Activated naive CD4-positive, alpha-beta T cell (primary cell): ENCODE results near the gene B9D2.
"Not testable (repeated sequence)": the region's sequence is repeated elsewhere in the genome, so short reads cannot be mapped to it uniquely, and the experiment has no call there.

Source experiments
- DNase-seq, 4 experiments: peaks; one replicate each; lab custom pipeline; 2025; lab: John Stamatoyannopoulos, UW

Gene B9D2, protein sequence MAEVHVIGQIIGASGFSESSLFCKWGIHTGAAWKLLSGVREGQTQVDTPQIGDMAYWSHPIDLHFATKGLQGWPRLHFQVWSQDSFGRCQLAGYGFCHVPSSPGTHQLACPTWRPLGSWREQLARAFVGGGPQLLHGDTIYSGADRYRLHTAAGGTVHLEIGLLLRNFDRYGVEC

DNA sequence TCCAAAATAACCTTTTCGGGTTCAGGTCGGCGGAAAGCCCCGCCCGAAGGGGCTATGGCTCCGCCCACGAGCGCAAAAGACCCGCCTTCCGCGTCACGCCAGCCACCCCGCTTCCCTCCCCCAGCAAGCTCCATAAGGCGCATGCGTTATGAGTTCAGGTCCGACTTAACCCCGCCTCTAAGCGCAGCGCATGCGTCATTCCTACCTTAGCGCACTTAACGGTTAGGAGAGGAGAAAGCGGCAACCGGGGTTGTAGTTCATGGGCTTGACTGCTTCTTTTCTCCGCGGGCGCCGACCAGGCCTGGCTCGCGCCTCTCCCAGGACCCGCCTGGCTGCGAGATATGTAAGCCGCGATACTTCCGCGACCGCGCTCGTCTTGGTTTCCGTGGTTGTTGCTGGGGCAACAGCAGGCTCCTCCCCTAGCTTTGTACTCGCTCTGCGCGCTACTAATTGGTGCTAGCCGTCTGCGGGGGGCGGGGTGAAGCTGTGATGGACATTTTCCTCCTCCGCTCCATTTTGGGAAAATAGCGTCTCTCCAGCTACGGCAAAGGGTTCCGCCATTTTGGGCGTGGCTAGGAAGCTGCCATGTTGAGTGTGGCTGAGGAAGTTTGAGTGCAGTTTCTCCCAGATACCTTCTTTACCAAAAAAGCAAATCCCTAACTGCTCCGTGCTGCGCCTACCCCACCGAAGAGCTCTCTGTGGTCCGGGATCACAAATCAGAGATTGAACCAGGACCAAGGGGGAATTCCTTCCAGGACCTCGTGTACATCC, at the start of gene B9D2:
Gene B9D2, minus strand, starts transcription at position 397 of the 771 bp plus-strand sequence. CDS start 630 bp downstream, outside the sequence.
- peak; percentile 93 to 98 (median 97) for DNase-seq

DNA sequence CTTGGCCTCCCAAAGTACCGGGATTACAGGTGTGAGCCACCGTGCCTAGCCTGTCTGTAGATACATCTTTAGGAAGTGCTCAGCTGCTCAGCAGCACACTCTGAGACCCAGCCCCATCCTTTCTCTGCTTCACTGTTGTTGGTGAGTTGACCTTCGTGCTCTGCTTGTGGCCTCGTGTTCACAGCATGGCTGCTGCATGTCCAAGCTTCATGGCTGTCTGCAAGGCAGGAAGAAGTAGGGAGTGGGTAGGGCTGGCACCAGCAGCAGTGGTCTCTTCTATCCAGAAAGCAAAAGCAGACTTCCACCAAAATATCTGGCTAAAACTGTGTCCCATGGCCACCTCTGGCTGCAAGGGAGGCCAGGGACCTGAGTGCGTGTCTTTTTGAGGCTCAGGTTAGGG, 49.0 kb upstream of the B9D2 start:
- no peak for DNase-seq

DNA sequence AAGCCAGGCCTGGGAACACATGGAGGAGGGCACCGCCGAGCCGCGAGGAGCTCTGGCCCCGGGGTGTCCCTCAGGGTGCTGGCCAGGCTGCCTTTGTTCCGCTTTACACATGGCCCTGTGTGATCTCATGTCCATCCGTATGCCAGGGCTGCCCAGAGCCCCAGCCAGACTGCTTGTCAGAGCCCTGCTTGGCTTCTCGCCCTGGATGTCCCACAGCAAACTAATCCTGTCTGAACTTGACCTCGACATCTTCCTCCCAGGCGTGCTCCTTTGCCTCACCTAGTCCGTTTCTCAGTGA, 48.0 kb upstream of the B9D2 start:
- DNase-seq = no peak

DNA sequence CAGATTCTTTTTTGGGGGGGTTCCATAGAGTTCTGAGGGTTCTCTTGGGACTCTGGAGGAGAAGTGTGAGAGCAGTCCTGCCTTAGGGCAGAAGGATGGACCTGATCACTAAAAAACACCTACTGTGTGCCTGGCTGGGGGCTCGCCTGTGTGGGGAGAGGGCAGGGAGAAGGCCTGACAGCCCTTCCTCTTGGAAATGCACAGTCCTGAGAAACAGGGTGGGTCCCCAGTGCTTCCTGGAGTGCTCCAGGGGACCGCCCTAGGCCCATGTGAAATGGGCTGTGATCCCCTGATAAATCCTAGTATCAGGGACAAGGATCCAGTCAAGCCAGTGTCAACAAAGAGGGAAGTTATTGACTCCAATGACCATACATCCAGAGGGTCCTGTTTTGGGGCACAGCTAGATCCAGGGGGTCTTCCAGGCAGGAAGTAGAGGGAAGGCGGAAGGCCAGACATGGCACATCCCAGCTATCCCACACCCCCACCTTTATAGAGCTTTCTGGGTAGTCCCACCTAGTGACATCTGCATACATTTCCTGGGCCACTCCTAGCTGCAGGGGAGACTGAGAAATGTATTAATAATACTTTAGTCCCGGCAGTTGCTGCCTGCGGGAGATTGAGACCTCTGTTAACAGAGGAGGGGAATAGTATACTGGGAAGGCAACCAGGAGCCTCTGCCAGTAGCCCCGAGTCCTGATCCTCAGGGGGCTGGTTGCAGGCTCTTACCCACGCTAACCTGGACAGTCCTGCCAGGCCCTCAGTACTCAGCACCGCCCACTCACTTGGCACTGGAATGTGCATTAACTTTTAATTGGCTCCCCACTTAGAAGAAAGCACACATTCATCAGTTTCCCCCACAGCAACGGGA, 47.4 kb upstream of the B9D2 start:
- no peak for DNase-seq

DNA sequence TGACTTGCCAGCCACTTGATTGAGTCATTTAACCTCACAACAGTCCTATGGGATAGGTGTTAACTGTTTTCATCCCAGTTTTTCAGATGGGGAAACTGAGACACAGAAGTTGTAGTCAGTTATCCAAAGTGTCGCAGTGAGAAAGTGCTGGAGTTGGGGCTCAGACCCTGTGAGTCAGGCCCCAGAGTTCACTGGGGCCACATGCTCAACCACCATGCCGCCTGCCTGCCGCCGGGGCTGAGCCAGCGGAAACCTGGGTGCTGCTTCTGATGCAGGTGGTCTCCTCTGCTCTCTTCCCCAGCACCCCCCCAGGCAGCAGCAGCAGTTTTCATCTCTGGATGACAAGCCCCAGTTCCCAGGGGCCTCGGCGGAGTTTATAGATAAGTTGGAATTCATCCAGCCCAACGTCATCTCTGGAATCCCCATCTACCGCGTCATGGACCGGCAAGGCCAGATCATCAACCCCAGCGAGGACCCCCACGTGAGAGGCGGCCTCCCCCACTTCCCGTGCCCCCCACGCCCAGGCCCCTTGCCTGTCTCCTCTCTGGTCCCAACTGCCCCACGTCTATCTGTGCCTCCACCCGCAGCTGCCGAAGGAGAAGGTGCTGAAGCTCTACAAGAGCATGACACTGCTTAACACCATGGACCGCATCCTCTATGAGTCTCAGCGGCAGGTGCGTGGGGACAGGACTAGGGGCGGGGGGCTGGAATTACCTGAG, 46.5 kb upstream of the B9D2 start:
- DNase-seq = no peak

DNA sequence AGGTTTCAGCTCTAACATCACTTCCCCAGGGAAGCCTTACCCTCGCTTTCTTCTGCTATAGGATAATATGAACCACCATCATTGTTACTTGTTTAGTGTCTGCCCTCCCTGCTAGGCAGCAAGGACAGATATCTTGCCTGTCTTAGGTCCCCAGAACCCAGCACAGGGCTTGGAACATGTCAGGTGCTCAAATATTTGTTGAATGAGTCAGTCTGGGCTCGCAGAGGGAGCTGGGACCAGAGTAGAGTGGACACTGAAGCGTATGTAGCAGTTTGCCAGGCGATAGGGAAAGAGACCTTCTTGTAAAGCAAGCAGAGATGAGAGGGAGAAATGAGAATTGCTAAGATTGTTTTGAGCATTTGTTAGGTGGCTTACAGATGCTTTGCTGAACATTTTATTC, 45.3 kb upstream of the B9D2 start:
- no peak for DNase-seq

DNA sequence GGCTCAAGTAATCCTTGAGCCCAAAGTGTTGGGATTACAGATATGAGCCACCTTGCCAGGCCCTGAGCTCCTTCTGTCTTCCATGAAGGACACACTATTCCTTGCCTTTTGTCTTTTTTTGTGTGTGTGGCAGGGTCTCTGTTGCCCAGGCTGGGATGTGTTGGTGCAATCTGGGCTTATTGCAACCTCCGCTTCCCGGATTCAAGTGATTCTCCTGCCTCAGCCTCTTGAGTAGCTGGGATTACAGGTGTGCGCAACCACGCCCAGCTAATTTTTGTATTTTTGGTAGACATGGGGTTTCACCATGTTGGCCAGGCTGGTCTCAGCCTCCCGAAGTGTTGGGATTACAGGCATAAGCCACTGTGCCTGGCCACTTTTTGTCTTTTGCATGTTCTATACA, 44.9 kb upstream of the B9D2 start:
- not testable (repeated sequence) for DNase-seq

DNA sequence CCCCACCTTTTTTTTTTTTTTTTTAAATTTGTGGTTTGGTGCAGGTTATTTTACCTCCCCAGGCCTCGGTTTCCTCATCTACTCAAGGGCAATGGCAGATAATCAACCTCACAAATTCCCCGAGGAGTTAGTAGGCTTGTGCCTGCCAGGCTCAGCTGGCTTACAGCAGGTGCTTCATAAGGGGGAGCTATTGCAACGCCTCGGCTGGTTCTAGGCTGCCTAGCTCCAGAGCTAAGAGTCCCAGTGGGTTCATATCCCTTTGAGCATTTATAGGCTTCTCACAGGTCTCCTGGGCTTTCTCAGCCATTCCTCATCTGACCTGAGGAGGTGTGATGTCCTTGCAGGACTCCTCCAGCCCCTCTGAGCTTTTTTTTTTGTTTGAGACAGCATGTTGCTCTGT, 44.3 kb upstream of the B9D2 start:
- no peak for DNase-seq

DNA sequence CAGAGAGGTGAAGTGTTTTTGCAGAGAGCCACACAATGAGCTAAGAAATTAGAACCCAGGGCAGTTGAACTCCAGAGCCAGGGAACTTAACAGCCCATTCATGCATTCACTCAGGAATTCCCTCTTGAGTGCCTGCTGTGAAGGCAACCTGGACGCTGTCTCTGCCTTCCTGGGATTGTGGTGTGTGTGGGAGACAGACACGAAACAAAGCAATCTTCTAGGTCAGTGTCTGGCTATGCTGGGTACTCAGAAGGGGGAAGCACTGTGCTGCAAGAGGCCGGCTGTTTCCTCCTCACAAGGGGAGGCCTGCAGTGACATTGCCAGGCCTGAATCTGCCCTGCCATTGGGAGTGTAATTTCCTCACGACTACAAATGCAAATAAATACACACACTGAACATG, 43.3 kb upstream of the B9D2 start:
- DNase-seq = no peak

DNA sequence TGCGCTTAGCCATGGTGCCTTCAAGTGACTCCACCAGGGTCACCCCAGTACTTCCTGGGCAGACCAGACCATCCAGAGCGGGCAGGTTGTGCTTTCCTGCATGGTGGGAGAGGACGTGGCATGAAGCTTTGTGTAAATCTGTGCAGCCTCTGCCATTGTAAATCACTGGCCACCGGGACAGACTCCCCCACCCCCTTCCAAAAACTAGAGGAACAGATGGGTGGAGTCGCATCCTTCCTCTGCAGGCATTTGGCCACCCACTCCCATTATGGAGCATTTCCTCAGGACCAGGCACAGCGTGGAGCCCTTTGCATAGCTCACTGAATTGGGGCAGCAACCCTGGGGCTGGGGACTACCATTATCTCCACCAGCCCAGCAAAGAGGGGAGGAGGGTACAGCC, 41.8 kb upstream of the B9D2 start:
- DNase-seq = no peak

DNA sequence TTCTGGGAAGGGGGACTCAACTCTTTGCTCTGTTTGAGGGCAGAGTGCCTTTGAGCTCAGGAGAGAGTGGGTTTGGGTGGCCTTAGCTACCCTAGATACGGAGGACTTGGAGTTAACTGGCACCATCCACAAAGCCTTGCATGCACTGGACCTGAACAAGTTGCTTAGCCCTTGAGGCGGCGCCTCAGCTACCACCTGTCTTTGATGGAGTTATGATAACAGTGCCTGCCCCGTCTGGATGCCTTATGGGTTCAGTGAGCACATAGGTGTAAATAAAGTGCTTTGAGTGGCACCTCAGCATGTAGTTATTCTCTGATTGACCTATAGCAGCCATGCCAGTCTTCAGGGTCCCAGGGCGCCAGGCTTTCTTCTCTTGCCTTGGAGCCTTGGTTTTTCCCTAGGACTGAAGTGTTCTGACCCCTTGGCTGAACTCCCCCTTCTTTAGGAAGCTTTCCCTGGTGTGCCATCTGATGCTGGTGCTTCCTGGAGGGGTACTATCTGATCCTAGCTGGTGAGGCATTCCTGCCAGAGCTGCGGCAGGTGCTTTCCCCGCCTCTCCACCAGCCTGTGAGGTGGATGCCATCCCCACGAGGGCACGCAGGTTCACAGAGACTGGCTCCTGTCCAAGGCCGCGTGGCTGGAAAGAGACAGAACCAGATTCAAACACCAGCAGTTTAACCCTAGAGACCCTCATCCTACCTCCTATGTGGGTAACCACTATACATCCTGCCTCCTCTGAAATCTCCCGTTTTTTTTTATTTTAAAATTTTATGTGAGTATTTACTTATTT, 39.4 kb upstream of the B9D2 start:
- DNase-seq = no peak

DNA sequence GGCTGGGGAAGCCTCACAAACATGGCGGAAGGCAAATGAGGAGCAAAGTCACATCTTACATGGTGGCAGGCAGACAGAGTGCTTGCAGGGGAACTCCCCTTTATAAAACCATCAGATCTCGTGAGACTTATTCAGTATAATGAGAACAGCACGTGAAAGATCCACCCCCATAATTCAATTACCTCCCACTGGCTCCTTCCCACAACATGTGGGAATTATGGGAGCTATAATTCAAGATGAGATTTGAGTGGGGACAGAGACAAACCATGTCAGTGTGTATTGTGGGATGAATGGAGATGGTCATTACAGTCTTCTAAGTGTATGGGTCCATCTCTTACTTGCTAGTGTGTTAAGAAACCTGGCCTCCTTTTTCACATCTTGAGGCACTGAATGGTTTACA, 38.1 kb upstream of the B9D2 start:
- no peak for DNase-seq

DNA sequence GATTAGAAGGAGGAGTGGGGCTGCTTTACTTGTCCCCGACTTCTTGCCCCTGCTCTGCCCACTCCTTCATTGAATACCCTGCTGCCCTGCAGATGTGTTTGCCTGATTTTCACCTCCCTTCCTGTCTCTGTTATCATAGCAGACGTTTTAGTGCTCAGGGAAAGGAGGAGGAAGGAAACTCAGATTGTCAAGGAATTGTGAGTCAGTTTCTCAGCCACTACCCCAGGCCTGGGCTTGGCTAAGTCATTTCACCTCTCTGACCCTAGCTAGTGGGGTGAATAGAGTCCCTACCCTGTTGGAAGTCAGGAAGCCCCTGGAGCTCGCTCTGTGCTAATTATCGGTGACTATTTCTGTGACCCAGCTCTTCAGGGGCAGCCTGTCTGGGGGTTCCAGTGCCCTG, 37.5 kb upstream of the B9D2 start:
- no peak for DNase-seq

DNA sequence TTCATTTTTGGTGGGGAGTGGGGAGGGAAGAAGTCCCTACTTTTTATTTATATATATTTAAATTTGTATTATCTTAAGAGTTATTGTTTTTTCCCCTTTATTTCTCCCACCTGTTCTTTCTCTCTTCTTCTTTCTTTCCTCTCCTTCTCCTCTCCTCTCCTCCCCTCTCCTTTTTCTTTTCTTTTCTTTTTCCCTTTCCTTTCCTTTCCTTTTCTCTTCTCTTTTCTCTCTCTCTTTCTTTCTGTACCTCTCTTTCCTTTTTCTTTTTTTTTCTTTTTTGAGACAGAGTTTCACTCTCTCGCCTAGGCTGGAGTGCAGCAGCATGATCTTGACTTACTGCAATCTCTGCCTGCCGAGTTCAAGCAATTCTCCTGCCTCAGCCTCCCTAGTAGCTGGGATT, 35.6 kb upstream of the B9D2 start:
- no peak for DNase-seq

DNA sequence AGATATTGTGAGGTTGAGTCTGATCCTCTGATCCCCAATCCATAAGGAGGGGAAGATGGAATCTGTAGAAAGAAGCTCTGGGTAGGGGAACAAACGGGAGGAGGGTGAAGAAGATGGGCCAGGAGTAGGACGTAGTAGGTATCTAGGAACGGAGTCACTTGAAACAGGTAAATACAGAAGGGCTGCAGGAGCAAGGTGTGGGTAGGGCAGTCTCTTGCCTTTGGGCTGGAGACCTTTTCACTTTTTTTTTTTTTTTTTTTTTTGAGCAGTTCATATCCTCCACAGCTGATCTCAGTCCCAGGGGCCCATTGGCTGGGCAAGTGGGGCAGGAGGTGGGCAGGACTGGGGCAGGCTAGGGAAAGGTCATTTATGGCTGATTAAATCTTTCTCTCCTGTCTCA, 35.1 kb upstream of the B9D2 start:
- DNase-seq = no peak

DNA sequence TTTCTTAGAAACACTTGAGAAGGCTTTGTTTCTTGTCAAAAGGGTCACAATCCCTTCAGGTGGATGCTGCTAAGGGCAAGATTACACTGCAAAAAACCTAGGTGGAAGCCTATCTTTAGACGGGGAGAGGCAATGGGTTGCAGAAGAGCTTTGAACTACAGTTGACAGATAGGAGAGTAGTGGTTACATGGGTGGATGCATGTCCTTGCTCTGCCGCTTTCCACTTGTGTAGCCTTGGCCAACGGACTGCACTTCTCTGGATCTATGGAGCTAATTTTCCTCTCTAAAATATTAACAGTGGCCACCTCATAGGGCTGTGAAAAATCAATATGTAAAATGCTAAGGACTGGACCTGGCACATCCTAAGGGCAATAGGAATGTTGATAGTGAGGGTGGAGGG, 34.6 kb upstream of the B9D2 start:
- no peak for DNase-seq

DNA sequence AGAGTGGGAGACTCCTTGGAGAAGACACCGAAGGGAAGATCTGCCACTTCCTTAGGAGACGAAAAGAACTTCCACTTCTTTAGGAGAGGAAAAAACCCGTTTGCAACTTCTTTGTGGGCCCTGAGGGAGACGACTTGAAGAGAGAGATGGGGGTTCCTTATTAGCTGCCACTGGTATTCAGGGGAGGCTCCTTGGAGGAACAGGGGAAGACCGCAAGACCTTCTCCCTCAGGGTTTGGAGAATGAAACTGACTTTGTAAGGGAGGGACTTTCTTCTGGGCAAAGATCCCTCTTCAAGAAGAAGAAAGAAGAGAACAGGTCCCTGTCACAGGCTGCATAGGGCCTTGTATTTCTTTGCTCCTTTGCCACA, 34.1 kb upstream of the B9D2 start:
- no peak for DNase-seq

DNA sequence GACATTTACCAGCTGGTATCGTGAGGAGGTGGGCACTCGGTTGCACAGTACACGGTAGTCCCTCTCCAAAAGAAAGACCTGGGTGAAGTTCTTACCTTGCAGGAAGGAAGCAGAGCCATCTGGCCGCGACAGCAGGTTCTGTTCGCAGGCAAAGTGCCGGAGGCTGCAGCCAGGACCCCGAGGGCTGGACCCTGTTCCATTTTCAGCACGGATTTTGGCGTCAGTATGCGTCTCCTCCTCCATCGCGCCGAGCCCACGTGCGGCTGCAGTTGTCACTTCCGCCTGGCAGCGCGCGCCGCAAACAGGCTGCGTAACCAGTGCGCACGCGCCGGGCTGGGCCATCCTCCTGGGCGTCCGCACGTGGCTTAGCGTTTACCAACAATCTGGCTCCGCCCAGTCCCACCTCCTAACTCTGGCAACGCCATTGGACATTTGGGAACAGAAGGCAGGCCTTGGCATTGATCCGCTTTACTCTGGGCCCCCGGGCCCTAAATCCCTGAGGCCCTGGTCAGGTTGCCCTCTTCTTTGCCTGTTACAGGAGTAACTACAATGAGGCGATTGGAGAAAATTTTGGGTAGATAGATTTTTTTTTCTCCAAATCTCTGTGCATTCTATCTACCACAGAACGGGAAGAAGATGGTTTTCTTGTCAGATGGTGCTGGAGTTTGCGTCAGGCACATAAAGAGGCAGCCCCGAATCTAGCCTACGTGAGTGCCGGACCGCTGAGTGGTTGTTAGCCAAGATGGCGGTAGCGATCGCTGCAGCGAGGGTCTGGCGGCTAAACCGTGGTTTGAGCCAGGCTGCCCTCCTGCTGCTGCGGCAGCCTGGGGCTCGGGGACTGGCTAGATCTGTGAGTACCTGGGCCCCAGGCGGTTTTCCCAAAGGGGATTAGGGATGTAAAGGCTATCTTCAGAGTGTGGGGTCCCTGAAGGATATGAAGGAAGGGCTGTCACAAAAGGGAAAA, 33.4 kb upstream of the B9D2 start, which contains the start of the genes BCKDHA and EXOSC5:
Gene BCKDHA, plus strand, starts transcription at position 733 of the 964 bp plus-strand sequence. Its CDS starts 10 bp downstream, at position 743.
Gene EXOSC5, minus strand, starts transcription at position 274 of the 964 bp plus-strand sequence. Its CDS starts 31 bp downstream, at position 243.
- DNase-seq = peak; percentile 91 to 99 (median 96)

DNA sequence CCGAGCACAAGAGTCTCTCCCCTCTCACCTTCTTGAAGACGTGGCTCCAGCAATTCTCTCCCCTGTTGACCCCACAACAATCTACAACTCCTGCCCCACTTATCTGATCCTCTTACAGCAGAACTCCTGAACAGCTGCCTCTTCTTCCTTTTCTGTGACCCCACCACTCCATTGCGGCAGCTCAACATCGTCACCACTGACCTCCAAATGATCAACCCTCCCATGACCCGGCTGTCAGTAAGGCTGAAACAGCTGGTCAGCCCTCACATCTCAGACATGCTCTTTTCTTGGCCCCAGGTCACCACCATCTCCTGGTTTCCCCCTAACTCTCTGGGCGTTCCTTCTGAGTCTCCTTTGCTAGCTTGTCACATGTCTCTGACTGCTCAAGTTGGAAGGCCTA, 31.4 kb upstream of the B9D2 start:
- DNase-seq = no peak

DNA sequence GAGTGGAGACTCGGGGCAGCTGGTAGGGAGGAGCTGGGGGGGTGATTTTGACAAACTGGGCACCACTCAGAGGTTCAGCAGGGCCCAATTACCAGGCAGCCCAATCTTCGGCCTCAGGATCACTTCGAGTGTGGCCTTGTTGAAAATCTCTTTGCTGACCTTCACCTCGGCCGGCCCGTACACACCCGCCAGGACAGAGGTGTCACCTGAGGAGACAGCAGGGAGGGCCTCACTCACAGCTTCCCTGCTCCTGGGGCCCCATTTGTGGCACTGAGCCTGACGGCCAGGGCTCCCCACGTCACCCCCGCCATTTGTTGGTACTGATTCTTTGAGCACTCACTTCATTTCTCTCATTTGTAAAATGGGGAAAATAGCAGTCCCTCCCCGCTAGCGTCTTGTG, 28.8 kb upstream of the B9D2 start:
- DNase-seq = no peak
